HG03280 (cell line): ENCODE data around the gene TTC33.
A peak's percentile ranks its signal among the peaks of the same experiment; 100 is the strongest.
"Not testable (repeated sequence)": the region's sequence is repeated elsewhere in the genome, so short reads cannot be mapped to it uniquely, and the experiment has no call there.

ENCODE experiments used
- ATAC-seq: cut with Tn5 transposase; IDR thresholded peaks from one replicate; pipeline ENCODE4 v1.9.1; 2021; ENCODE audit warnings: mild to moderate bottlenecking, moderate library complexity; ENCODE audit not compliant: unreplicated experiment

The TTC33 gene

GRCh38 chr5:40680741-40681362, 74.9 kb downstream of the TTC33 start:
- ATAC-seq = no peak

GRCh38 chr5:40679913-40680681, 75.7 kb downstream of the TTC33 start, which contains the start of gene PTGER4:
Gene PTGER4 (plus strand): TSS chr5:40679915. CDS start chr5:40680994, 1,079 bp downstream.
- ATAC-seq = peak; percentile 23

GRCh38 chr5:40679148-40679912, 76.4 kb downstream of the TTC33 start:
- ATAC-seq = peak; percentile 75

GRCh38 chr5:40678460-40679147, 77.2 kb downstream of the TTC33 start:
- no peak for ATAC-seq

- no peak for ATAC-seq
Observed at GRCh38 chr5:40678026-40678425, 77.7 kb downstream of the TTC33 start.

DNA sequence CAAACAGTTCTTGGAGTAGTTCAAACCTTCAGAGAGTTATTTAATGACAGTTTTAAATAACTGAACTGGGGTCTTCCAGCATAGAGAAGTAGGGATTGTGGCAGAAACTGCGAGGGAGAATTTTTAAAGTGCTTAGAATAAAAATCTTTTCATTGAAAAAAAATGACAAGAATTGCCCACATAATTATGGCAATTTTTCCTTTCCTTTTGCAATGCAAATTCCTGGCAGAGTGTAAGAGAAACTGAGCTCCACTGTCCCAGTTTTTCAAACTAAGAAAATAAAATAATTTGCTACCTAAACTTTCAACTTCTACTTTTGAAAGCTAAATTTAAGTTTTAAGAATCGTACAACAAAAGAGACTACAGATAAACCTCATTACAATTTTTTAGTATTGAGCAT, 78.3 kb downstream of the TTC33 start:
- no peak for ATAC-seq

GRCh38 chr5:40676613-40677343, 79.0 kb downstream of the TTC33 start:
- no peak for ATAC-seq

GRCh38 chr5:40675396-40676133, 80.2 kb downstream of the TTC33 start:
- ATAC-seq = no peak

DNA sequence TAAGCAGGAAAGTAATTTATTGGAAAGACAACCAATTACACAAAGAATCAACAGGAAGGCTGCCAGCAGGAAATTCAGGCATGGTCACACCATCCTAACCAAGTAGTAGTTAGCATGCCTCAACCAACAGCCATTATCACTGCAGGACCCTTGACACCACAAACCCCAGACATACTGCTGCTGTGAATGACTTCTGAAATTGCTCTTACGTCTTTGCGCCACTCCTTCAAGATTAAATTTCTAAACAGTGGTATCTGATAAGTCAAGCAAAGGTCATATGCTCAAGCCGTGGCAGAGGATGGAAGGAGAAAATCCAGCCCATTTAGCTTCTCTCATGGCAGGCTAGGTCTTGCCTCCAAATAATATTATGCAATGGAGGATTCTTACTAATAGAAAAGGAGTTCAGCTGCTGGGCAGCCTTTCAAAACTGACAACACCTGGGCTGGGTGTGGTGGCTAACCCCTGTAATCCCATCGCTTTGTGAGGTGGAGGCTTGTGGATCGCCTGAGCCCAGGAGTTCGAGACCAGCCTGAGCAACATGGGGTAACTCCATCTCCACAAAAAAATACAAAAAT, 81.0 kb downstream of the TTC33 start:
- no peak for ATAC-seq

DNA sequence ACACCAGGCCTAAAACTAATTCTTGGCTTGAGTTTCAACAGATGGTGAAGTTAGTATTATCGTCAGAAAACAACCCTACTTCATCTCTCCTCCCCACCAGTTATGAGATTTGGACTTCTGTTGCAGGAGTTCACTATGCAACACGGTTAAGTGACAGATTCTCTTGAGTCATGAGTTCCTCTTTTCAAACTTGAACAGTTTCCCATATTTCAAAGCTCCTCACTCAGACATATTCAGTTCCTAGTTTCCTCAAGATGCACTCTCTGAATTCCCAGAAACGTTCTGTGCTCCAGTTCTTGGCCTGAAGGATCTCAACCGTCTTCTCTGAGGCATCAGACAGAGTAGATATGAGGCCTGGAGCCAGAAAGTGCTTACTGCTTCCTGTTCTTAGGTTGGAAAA, 83.3 kb downstream of the TTC33 start:
- no peak for ATAC-seq

DNA sequence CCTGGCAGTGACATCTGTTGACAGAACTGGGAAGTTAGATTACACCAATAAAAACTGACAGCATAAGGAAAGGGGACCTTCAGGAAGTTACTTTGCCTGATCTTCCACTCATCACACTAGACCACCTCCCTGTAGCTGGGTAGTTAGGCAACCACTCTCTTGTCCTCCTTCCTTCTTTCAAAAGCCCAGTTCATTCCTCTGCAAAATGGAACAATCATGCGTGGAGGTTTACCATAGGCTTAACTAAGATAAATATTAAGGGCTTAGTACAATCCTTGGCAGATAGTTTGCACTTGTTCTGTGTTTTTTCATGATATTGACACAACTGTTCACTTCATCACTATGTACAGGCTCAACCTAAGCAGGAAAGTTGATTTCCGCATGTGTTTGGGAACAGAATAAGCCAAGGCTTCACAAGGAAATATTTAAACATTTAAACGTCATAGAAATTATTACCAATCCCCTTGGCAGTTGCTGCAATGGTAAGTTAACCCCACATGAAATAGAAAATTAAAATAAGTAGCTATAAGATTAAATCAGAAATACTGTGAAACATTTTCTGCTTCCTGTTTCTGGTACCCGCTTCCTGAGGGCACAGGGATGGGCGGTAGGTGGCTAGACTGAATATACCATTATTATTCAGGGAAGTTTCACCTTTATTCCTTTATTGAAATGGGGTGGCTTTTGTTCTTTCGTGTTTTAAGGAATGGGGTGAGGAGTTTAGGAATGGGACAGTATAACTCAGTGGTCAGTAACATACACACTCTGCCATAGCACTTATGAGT, 86.0 kb downstream of the TTC33 start:
- ATAC-seq = no peak

DNA sequence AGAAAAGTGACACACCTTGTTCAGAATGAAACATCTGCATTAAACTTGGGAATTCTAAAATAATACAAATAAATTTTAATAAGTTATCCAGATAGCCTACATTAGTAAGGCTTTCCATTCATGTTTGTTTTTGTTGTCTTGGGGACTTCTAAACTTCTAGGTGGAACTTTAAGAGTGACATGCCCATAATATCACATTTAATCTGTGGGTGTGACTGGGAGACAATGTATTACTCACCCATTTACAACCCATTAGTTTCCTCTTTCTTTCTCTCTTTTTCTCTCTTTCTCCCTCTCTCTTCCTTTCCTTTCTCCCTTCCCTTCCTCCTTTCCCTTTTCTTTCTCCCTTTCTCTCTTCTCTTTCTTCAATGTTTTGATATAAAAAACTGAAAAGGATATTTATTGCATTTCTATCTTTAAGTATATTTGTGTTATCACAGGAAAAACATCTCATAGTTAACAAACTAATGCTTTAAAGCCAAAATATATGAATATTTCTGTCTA, 88.5 kb downstream of the TTC33 start:
- no peak for ATAC-seq

DNA sequence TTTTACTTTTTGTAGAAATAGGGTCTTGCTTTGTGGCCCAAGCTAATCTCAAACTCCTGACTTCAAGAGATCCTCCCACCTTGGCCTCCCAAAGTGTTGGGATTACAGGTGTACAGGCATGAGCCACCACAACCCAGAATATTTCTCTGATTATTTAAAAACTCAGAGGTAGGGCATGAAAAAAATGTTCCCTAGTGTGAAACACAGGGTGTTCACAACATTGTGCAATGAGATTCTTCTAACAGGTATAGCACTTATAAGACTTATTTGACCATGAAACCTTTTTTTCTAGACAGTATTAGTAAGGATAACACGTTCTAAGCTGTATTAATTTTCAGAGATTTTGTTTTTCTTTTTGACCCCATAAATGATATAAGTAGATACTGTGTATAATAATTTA, 89.1 kb downstream of the TTC33 start:
- no peak for ATAC-seq

GRCh38 chr5:40665635-40666298, 90.0 kb downstream of the TTC33 start:
- no peak for ATAC-seq

- no peak for ATAC-seq
Observed at GRCh38 chr5:40660751-40661150, 95.0 kb downstream of the TTC33 start.

GRCh38 chr5:40656766-40657165, 99.0 kb downstream of the TTC33 start:
- no peak for ATAC-seq

- not testable (repeated sequence) for ATAC-seq
Observed at GRCh38 chr5:40656091-40656490, 99.7 kb downstream of the TTC33 start.

DNA sequence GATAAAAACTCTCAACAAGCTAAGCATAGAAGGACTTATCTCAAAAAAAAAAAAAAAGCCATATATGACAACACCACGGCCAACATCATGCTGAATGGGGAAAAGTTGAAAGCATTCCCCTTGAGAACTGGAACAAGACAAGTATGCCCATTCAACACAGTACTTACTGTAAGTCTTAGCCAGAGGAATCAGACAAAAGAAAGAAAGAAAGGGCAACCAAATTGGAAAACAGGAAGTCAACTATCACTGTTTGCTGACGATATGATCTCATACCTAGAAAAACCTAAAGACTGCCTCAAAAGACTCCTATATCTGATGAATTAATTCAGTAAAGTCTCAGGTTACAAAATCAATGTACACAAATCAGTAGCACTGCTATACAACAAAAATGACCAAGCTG, 100.6 kb downstream of the TTC33 start:
- ATAC-seq = no peak
